Ishikawa (cell line): Measurements from ENCODE around the gene BEND3.

Experiments used
- CEBPB ChIP-seq: IDR thresholded peaks from 2 replicates; pipeline ENCODE4 v1.6.1; 2012
- CREB1 ChIP-seq: IDR thresholded peaks from 2 replicates; pipeline ENCODE4 v1.6.1; 2012; ENCODE audit warnings: low read depth
- EGR1 ChIP-seq: IDR thresholded peaks from 2 replicates; pipeline ENCODE4 v1.6.1; 2012
- EP300 ChIP-seq: IDR thresholded peaks from 2 replicates; pipeline ENCODE4 v1.6.1; 2012; ENCODE audit warnings: borderline replicate concordance
- FOXM1 ChIP-seq: IDR thresholded peaks from 2 replicates; pipeline ENCODE4 v1.6.1; 2012; ENCODE audit warnings: low read depth, borderline replicate concordance
- NFIC ChIP-seq: IDR thresholded peaks from 2 replicates; pipeline ENCODE4 v1.6.1; 2012
- RAD21 ChIP-seq: IDR thresholded peaks from 2 replicates; pipeline ENCODE4 v1.6.1; 2012; ENCODE audit warnings: low read depth
- TAF1 ChIP-seq: IDR thresholded peaks from 2 replicates; pipeline ENCODE4 v1.6.1; 2012; ENCODE audit warnings: low read depth, mild to moderate bottlenecking
- TCF12 ChIP-seq: IDR thresholded peaks from 2 replicates; pipeline ENCODE4 v1.6.1; 2012; ENCODE audit warnings: low read depth
- TEAD4 ChIP-seq: IDR thresholded peaks from 2 replicates; pipeline ENCODE4 v1.6.1; 2012
- YY1 ChIP-seq: IDR thresholded peaks from 2 replicates; pipeline ENCODE4 v1.6.1; 2012; ENCODE audit warnings: low read depth
- ZBTB7A ChIP-seq: IDR thresholded peaks from 2 replicates; pipeline ENCODE4 v1.6.1; 2012; ENCODE audit warnings: low read depth
- TF ChIP-seq, protein P1 (sequence below): IDR thresholded peaks from 2 replicates; pipeline ENCODE4 v1.6.1; 2012; ENCODE audit warnings: low read depth, mild to moderate bottlenecking
- TF ChIP-seq, protein P2 (sequence below): IDR thresholded peaks from 2 replicates; pipeline ENCODE4 v1.6.1; 2012
- TF ChIP-seq, protein P3 (sequence below): IDR thresholded peaks from 2 replicates; pipeline ENCODE4 v1.6.1; 2012

The BEND3 gene

DNA sequence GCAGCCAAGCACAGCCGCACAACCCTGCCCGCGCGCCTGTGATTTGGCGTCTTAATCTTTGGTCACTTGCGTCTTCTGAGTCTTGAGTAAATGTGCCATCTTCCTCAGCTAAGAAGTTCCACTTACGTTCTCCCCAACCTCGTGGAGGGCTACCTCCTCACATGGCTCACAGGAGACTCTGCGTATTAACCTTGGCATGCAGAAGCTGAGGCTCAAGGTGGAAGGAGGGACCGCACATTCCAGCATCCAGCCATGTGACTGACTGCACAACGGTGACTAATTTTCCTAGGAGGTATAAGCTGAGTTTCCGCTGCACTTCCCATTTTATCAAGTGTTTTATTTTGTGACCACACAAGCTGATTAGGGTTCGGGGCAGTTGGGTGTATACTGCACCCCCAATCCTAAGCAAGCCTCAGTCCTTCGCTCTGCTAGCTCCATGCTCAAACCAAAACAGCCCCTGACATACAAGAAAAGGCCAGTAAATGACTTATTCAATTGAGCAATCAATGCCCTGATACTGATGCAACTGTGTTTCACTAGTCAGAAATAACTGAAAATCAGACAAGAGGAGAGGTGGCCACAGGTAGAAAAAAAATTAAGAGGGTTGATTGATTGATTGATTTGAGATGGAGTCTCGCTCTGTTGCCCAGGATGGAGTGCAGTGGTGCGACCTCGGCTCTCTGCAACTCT lies 7.0 kb downstream of the BEND3 start:
- TF ChIP-seq CEBPB (no peak), EGR1 (no peak), FOXM1 (no peak), ZBTB7A (no peak), CREB1 (no peak), TCF12 (no peak), EP300 (no peak), RAD21 (no peak), TAF1 (no peak), NFIC (no peak)
- TF ChIP-seq, protein P1, sequence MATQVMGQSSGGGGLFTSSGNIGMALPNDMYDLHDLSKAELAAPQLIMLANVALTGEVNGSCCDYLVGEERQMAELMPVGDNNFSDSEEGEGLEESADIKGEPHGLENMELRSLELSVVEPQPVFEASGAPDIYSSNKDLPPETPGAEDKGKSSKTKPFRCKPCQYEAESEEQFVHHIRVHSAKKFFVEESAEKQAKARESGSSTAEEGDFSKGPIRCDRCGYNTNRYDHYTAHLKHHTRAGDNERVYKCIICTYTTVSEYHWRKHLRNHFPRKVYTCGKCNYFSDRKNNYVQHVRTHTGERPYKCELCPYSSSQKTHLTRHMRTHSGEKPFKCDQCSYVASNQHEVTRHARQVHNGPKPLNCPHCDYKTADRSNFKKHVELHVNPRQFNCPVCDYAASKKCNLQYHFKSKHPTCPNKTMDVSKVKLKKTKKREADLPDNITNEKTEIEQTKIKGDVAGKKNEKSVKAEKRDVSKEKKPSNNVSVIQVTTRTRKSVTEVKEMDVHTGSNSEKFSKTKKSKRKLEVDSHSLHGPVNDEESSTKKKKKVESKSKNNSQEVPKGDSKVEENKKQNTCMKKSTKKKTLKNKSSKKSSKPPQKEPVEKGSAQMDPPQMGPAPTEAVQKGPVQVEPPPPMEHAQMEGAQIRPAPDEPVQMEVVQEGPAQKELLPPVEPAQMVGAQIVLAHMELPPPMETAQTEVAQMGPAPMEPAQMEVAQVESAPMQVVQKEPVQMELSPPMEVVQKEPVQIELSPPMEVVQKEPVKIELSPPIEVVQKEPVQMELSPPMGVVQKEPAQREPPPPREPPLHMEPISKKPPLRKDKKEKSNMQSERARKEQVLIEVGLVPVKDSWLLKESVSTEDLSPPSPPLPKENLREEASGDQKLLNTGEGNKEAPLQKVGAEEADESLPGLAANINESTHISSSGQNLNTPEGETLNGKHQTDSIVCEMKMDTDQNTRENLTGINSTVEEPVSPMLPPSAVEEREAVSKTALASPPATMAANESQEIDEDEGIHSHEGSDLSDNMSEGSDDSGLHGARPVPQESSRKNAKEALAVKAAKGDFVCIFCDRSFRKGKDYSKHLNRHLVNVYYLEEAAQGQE, result no peak
- TF ChIP-seq, protein P2, sequence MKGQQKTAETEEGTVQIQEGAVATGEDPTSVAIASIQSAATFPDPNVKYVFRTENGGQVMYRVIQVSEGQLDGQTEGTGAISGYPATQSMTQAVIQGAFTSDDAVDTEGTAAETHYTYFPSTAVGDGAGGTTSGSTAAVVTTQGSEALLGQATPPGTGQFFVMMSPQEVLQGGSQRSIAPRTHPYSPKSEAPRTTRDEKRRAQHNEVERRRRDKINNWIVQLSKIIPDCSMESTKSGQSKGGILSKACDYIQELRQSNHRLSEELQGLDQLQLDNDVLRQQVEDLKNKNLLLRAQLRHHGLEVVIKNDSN, result no peak
- TF ChIP-seq, protein P3, sequence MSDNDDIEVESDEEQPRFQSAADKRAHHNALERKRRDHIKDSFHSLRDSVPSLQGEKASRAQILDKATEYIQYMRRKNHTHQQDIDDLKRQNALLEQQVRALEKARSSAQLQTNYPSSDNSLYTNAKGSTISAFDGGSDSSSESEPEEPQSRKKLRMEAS, result no peak

DNA sequence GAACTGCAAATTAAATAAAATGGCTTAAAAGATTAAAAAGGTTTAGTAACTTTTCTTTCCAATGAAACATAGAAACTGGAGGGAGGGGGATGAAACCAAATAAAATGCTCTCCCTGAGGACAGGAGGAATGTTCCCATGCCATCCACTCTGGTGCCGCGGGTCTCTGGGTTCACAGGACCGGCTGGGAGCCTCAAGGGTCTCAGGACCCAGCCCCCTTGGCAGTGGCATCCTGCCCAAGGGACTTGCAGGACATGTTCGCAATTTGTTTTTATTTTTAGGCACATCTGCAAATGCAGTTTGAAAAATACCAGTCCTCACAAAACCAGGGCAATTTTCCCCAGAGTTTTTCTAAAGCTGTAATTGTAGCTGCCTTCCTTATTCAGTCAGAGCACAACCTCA lies 7.5 kb downstream of the BEND3 start:
- TF ChIP-seq NFIC, result no peak

DNA sequence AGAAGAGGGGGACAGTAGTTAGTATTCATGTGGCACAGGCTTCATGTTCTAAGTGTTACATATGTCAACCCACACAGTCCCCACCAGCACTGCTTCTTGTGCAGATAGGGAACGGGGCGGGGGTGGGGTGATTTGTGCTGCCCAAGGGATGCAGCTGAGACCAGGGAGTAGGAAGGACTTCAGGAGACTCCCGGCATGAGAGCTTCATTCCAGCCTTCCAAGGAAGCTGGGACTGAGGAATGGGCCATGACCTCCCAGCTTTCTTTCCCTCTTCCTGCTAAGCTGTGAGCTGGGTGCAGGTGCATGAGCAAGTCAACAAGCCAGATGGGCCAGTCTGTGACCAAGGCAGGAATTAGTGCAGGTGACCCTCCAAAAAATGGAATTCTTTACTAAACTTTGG lies 9.2 kb downstream of the BEND3 start:
- TF ChIP-seq YY1 (no peak), NFIC (no peak), EP300 (no peak), EGR1 (no peak), CEBPB (no peak), FOXM1 (no peak), TEAD4 (no peak), TAF1 (no peak), RAD21 (no peak), CREB1 (no peak), ZBTB7A (no peak), TCF12 (no peak)
- TF ChIP-seq, protein P3, result no peak
- TF ChIP-seq, protein P1, result no peak
- TF ChIP-seq, protein P2, result no peak

DNA sequence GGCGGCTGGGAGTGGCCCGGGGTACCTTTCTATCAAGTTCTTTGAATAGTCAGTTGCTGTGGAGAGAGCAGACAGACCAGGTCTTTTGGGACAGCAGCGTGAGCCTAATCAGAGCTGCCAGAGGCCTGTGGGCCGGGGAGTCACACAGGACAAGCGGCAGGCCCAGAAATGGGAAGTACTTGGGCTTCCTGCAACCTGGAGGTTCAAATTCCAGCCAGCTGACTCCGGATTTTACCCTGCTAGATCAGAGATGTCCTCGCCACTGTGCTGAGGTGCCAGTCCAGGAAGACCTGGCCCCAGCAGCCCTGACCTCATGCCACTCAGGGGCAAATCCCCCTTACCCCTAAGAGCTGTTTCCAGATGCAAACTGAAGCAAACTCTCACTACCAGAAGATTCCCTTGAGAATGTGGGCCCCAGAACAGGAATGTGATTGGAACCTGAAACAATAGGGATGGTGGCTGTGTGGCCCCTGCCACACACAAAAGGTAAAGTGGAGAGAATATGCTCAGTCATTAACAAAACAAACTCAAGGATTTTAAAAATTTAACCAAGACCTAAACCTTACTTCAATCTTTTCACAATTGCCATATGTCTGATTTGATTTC lies 9.7 kb downstream of the BEND3 start:
- TF ChIP-seq ZBTB7A (no peak), TAF1 (no peak), RAD21 (no peak), TEAD4 (no peak), CEBPB (no peak), YY1 (no peak), EP300 (no peak), FOXM1 (no peak), NFIC (no peak)
- TF ChIP-seq, protein P2, result no peak
- TF ChIP-seq, protein P1, result no peak
